GM13977 (cell line): ENCODE data around the gene TSN.
"Not testable (repeated sequence)": the region's sequence is repeated elsewhere in the genome, so short reads cannot be mapped to it uniquely, and the experiment has no call there.

Experiments used
- DNase-seq: peaks from one replicate; pipeline ENCODE4 v3.0.0; 2012; ENCODE audit warnings: low spot score
- in situ Hi-C: fragments of 300-500 bp; cut with MboI; formaldehyde crosslinking; loops from one replicate; pipeline ENCODE4 v1.12.0; 2022; ENCODE audit warnings: low sequenced_read_pairs, low pct_unique_long_range_greater_than_20kb, mixed read lengths, inconsistent platforms; ENCODE audit not compliant: unreplicated experiment
- TF ChIP-seq, protein P1 (sequence below): IDR thresholded peaks from 2 replicates; pipeline ENCODE4 v1.5.1; 2012; ENCODE audit warnings: mild to moderate bottlenecking, control low read depth; ENCODE audit not compliant: insufficient read depth; ENCODE audit errors: extremely low read depth, missing control alignments

Gene TSN

DNA sequence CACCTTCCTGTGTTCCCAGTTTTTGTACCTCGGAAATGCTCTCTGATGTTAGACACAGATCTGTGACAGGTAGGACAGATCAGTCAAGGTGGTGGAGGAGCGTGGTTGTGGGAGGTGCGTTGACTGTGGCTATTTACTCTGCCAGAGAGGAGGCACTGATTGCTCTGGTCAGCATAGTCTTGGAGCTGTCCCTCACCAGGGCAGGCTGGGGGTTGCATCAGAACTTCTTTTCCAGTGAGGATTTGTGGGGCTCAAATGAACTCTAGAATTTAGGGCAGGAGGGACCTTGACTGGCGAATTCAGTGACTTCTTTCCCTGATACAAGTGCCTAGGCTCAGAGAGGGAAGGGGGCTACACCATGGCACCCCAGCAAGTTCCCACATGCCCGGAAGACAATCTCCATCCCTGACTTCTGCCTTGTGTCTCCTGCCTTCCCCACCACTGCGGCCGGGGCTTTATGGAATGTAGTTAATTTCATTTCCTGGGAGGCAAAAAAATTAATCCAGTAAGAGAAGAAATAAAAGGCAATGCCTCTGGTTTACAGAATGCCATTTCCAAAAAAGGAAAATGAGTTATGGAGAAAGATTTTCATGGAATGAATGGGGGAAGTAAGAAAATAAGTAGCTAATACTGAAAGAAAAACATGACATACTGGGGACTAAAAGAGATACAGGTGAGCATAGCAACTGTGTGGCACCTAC lies 44.8 kb upstream of the TSN start:
- TF ChIP-seq, protein P1, sequence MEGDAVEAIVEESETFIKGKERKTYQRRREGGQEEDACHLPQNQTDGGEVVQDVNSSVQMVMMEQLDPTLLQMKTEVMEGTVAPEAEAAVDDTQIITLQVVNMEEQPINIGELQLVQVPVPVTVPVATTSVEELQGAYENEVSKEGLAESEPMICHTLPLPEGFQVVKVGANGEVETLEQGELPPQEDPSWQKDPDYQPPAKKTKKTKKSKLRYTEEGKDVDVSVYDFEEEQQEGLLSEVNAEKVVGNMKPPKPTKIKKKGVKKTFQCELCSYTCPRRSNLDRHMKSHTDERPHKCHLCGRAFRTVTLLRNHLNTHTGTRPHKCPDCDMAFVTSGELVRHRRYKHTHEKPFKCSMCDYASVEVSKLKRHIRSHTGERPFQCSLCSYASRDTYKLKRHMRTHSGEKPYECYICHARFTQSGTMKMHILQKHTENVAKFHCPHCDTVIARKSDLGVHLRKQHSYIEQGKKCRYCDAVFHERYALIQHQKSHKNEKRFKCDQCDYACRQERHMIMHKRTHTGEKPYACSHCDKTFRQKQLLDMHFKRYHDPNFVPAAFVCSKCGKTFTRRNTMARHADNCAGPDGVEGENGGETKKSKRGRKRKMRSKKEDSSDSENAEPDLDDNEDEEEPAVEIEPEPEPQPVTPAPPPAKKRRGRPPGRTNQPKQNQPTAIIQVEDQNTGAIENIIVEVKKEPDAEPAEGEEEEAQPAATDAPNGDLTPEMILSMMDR: no peak
- DNase-seq: no peak
- in situ Hi-C loops: loop anchor here (10.0 to 25.0 kb wide), 2 partner anchors 176 to 323 kb away; partner anchors contain the start of gene RNU4ATAC

- in situ Hi-C loops: loop anchor here (10.0 to 25.0 kb wide), 2 partner anchors 177 to 324 kb away; partner anchors contain the start of gene RNU4ATAC
These were observed 44.0 kb upstream of the TSN start for GRCh38 chr2:121711481-121711880.

DNA sequence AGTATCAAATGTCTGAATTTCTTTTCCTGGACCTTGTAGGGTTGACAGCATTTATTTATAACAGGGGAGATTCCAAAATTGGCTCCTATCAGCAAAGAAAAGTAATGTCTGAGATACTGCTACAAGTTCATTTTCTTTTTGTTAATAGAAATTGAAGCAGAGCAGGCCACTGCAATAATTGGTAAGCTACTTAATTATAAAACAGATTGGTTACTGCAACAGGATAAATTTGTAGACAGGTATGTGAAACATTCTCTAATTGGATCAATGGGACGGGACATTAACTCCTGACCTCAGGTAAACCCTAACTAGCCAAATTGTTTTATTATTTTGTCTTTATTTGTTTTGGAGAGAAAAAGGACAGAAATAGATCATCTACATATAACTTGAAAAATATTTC lies 39.3 kb upstream of the TSN start:
- in situ Hi-C loops: loop anchor here (10.0 to 25.0 kb wide), 2 partner anchors 181 to 329 kb away; partner anchors contain the start of gene RNU4ATAC
- TF ChIP-seq, protein P1: no peak
- no peak for DNase-seq

More at GRCh38 chr2:121711481-121711880, 44.0 kb upstream of the TSN start:
- not testable (repeated sequence) for DNase-seq

- in situ Hi-C loops: loop anchor here (10.0 to 25.0 kb wide), 2 partner anchors 183 to 330 kb away; partner anchors contain the start of gene RNU4ATAC
- TF ChIP-seq, protein P1: no peak
- DNase-seq: no peak
These were observed 37.9 kb upstream of the TSN start for GRCh38 chr2:121717529-121717928.

- TF ChIP-seq, protein P1: no peak
- no peak for DNase-seq
- in situ Hi-C loops: loop anchor here (25.0 kb wide), 1 partner anchor 335 kb away; no protein-coding TSS in a partner anchor
These were observed 33.5 kb upstream of the TSN start for GRCh38 chr2:121721926-121722325.

DNA sequence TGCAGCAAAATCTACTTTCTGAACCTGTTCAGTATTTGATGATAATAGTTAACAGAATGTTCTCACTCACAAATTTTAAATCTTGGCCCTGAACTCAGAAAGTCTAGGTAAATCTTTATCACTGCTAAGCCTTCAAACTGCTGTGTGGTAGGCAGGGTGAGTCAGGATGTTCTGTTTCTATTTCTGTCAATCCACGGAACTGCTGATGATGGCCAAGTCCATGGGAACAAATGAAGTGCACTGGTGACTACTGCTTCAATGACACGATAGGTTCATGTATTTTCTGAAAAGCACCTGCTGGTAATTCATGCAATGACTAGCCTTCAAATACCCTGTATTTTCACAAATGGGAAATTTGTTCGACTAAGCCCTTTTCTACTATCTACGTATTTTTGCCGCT lies 33.0 kb upstream of the TSN start:
- in situ Hi-C loops: loop anchor here (25.0 kb wide), 1 partner anchor 335 kb away; no protein-coding TSS in a partner anchor
- no peak for DNase-seq
- TF ChIP-seq, protein P1: no peak

DNA sequence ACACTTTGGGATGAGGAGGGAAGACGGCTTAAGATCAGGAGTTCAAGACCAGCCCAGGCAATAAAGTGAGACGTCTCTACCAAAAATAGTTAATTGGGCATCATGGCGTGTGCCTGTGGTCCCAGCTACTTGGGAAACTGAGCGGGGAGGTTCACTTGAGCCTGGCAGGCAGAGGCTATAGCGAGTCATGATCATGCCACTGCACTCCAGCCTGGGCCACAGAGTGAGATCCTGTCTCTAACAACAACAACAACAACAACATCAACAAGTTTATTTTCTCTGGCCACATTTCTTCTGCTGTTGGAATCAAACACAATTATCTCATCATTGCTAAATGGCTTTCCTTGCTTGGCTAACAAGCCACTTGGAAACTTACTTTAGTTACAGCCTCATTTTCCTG lies 32.1 kb upstream of the TSN start:
- DNase-seq: no peak
- TF ChIP-seq, protein P1: no peak
- in situ Hi-C loops: loop anchor here (25.0 kb wide), 1 partner anchor 336 kb away; no protein-coding TSS in a partner anchor
